CD4-positive, alpha-beta T cell (primary cell): ENCODE measurements around the gene ARL2BP. TPM values are rescaled to one million over a fixed set of nuclear protein-coding genes. Genes with fewer than 3 reads are reported as not detected.
A peak's percentile ranks its signal among the peaks of the same experiment; 100 is the strongest.

Experiments
- ATAC-seq: fragments of 200-7000 bp; cut with Tn5 transposase; one replicate; pipeline ENCODE4 v1.10.0; 2022; ENCODE audit warnings: mild to moderate bottlenecking; ENCODE audit not compliant: poor library complexity
- CTCF ChIA-PET: fragments of 350-600 bp; sonication (Branson Sonifier 250); formaldehyde crosslinking; loops from one replicate; lab custom pipeline; 2021; ENCODE audit warnings: antibody characterized with exemption, inconsistent platforms; lab: Charles Lee
- POLR2A ChIA-PET: fragments of 350-600 bp; sonication (Branson Sonifier 250); formaldehyde crosslinking; loops from one replicate; lab custom pipeline; 2021; ENCODE audit warnings: antibody characterized with exemption, inconsistent platforms; lab: Charles Lee
- DNase-seq, 14 experiments: peaks; one replicate each; pipeline ENCODE4 v3.0.0-alpha.2; 2013 to 2020; ENCODE audit warnings: mixed read lengths in 2 of 14
- H3K27ac ChIP-seq, 2 donors: one replicate each; pipeline versions ENCODE4 v1.5.1 to v1.7.0; 2013; ENCODE audit warnings: low read length in 2 of 2, low read depth in 1 of 2, mild to moderate bottlenecking in 1 of 2
- H3K27me3 ChIP-seq, 2 experiments: 1 replicate in 1 of 2; 2 replicates in 1 of 2; pipeline versions ENCODE4 v1.6.1 to v1.7.0; 2013; ENCODE audit warnings: low read length in 2 of 2, control low read depth in 1 of 2, mild to moderate bottlenecking in 1 of 2, moderate library complexity in 1 of 2; ENCODE audit not compliant: insufficient read depth in 2 of 2, control insufficient read depth in 1 of 2
- H3K36me3 ChIP-seq: one replicate; pipeline ENCODE4 v1.6.1; 2013; ENCODE audit warnings: low read length, control low read depth; ENCODE audit not compliant: insufficient read depth
- H3K4me1 ChIP-seq: one replicate; pipeline ENCODE4 v1.6.1; 2013; ENCODE audit warnings: low read length, control low read depth; ENCODE audit not compliant: insufficient read depth
- H3K4me3 ChIP-seq: one replicate; pipeline ENCODE4 v1.5.1; 2013; ENCODE audit warnings: mild to moderate bottlenecking, low read length, moderate library complexity
- H3K9me3 ChIP-seq, 2 experiments: 1 replicate in 1 of 2; 2 replicates in 1 of 2; pipeline versions ENCODE4 v1.6.1 to v1.7.0; 2013; ENCODE audit warnings: low read length in 2 of 2, mild to moderate bottlenecking in 2 of 2, control low read depth in 1 of 2, moderate library complexity in 1 of 2; ENCODE audit not compliant: control insufficient read depth in 1 of 2, insufficient read depth in 1 of 2
- H3K27ac Mint-ChIP-seq: one replicate; pipeline ENCODE4 v1.8.0; 2020; ENCODE audit warnings: mixed read lengths
- H3K27me3 Mint-ChIP-seq: one replicate; pipeline ENCODE4 v1.8.0; 2021; ENCODE audit warnings: mixed read lengths
- H3K36me3 Mint-ChIP-seq: one replicate; pipeline ENCODE4 v1.8.0; 2021; ENCODE audit warnings: low read depth, mixed read lengths
- H3K4me1 Mint-ChIP-seq: one replicate; pipeline ENCODE4 v1.8.0; 2021; ENCODE audit warnings: low read depth, mixed read lengths
- H3K4me3 Mint-ChIP-seq: one replicate; pipeline ENCODE4 v1.8.0; 2020; ENCODE audit warnings: mild to moderate bottlenecking, mixed read lengths
- H3K9me3 Mint-ChIP-seq: one replicate; pipeline ENCODE4 v1.8.0; 2020; ENCODE audit warnings: mixed read lengths
- intact Hi-C, 2 experiments: fragments of 100-400 bp; cut with DNase I in 1 of 2; cut with micrococcal nuclease in 1 of 2; formaldehyde crosslinking; loops; one replicate each; pipeline versions ENCODE4 v1.15.1 to v1.9.0; 2023 to 2025; cut with DNase I, micrococcal nuclease
- total RNA-seq, 174 experiments: library from RNA in 2 of 174; stranded (reverse) in 2 of 174; gene quantifications; one replicate each; pipeline ENCODE4 v1.2.3 and lab custom pipeline; 2021 to 2026
- TF ChIP-seq, protein P1 (sequence below): fragments of 200-600 bp; IDR thresholded peaks from one replicate; pipeline ENCODE4 v1.8.0; 2022; ENCODE audit warnings: antibody characterized with exemption, mild to moderate bottlenecking

ARL2BP gene
- total RNA-seq, 2 experiments from 2014 or later = 32.4 to 35.6 TPM

GRCh38 chr16:57262841-57263540 is 17.9 kb downstream of the ARL2BP start:
- intact Hi-C loops = loop anchor here (2.0 to 10.0 kb wide), 2 partner anchors 36 to 528 kb away; partner anchors contain the start of gene NUP93 (in 1 of the 2)
- no peak overlapping the region for H3K4me3 Mint-ChIP-seq
- Histone ChIP-seq H3K4me1 (peaks cover 54% of the 10 kb centered on the region), H3K9me3 (no peaks in the 10 kb centered on the region), H3K27ac (no peak overlapping the region), H3K36me3 (no peaks in the 10 kb centered on the region), H3K4me3 (no peak overlapping the region), H3K27me3 (no peaks in the 10 kb centered on the region)
- peak overlapping the region; percentile 90 for H3K27ac Mint-ChIP-seq
- ATAC-seq = no peak
- CTCF ChIA-PET = no interaction called here
- H3K27me3 Mint-ChIP-seq = no peaks in the 10 kb centered on the region
- peak in 1 of 14 experiments; percentile 0 for DNase-seq
- peaks cover 5% of the 10 kb centered on the region for H3K36me3 Mint-ChIP-seq
- H3K9me3 Mint-ChIP-seq = no peaks in the 10 kb centered on the region
- POLR2A ChIA-PET = no interaction called here
- peaks cover 47% of the 10 kb centered on the region for H3K4me1 Mint-ChIP-seq
- TF ChIP-seq, protein P1, sequence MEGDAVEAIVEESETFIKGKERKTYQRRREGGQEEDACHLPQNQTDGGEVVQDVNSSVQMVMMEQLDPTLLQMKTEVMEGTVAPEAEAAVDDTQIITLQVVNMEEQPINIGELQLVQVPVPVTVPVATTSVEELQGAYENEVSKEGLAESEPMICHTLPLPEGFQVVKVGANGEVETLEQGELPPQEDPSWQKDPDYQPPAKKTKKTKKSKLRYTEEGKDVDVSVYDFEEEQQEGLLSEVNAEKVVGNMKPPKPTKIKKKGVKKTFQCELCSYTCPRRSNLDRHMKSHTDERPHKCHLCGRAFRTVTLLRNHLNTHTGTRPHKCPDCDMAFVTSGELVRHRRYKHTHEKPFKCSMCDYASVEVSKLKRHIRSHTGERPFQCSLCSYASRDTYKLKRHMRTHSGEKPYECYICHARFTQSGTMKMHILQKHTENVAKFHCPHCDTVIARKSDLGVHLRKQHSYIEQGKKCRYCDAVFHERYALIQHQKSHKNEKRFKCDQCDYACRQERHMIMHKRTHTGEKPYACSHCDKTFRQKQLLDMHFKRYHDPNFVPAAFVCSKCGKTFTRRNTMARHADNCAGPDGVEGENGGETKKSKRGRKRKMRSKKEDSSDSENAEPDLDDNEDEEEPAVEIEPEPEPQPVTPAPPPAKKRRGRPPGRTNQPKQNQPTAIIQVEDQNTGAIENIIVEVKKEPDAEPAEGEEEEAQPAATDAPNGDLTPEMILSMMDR = no peak

DNA sequence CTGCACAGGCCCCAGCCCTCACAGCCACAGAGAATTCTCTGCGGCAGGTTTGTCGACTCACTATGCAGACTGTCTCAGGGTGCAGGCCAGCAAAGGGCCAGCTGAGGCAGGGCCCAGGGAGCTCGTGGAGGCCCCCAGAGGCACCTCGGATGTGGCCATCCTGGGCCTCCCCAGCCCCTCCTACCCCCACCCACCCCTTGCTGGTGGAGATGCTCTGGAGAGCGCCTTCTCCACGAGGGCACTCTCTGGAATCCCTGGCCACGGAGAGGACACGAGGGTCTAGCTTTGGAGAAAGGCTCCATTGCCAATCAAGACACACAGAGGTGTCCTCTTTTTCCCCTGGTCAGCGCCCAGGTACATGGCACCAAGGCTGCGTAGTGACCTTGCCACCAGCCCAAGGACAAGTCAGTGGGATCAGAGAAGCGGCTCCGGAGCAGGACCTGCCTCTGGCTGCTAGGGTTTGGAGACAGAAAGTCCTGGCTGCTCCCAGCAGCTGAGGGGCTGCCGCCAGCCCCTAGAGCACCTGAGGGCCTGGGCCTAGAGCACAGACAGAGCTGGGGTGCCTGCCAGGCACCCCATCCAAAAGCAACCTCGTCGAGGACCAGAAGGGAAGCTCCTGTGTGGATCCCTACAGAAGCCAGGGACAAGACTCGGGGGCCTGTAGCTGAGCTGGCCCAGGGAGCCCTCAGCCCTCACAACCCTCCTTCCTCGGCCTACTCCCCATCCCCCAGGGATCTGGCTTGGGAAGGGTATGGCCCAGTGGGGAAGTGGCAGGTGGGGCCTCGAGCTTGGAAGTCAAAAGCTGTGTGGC is 18.7 kb downstream of the ARL2BP start:
- Mint-ChIP-seq H3K36me3 (peaks cover 5% of the 10 kb centered on the region), H3K9me3 (no peaks in the 10 kb centered on the region), H3K27me3 (no peaks in the 10 kb centered on the region), H3K4me1 (peaks cover 55% of the 10 kb centered on the region), H3K27ac (peak overlapping the region; percentile 97), H3K4me3 (no peak overlapping the region)
- no peaks in the 10 kb centered on the region for H3K9me3 ChIP-seq
- TF ChIP-seq, protein P1 = no peak
- DNase-seq (peak in 1 of 14 experiments; percentile 1), ATAC-seq (no peak)
- intact Hi-C loops = loop anchor here (2.0 to 10.0 kb wide), 2 partner anchors 35 to 529 kb away; partner anchors contain the start of gene NUP93 (in 1 of the 2)
- no peaks in the 10 kb centered on the region for H3K27me3 ChIP-seq
- H3K27ac ChIP-seq = no peak overlapping the region
- no peak overlapping the region for H3K4me3 ChIP-seq
- peaks cover 62% of the 10 kb centered on the region for H3K4me1 ChIP-seq
- ChIA-PET CTCF (no interaction called here), POLR2A (interaction anchor here (0.6 kb wide), 1 partner anchor 188 kb away, joined by 3 read pairs; no protein-coding TSS in a partner anchor)
- H3K36me3 ChIP-seq = no peaks in the 10 kb centered on the region

GRCh38 chr16:57264381-57264780 is 19.3 kb downstream of the ARL2BP start:
- H3K4me3 Mint-ChIP-seq = no peak overlapping the region
- ChIA-PET POLR2A (interaction anchor here (0.6 to 1.2 kb wide), 2 partner anchors 18 to 187 kb away, joined by 3 to 4 read pairs; no protein-coding TSS in a partner anchor), CTCF (no interaction called here)
- no peaks in the 10 kb centered on the region for H3K9me3 Mint-ChIP-seq
- peaks cover 66% of the 10 kb centered on the region for H3K4me1 ChIP-seq
- H3K27me3 Mint-ChIP-seq = no peaks in the 10 kb centered on the region
- DNase-seq = peak in 2 of 14 experiments; percentile 2 to 19
- no peak overlapping the region for H3K4me3 ChIP-seq
- ATAC-seq = no peak
- TF ChIP-seq, protein P1 = no peak
- H3K27ac Mint-ChIP-seq = peak overlapping the region; percentile 97
- no peak overlapping the region for H3K27ac ChIP-seq
- H3K4me1 Mint-ChIP-seq = peaks cover 61% of the 10 kb centered on the region
- H3K9me3 ChIP-seq = no peaks in the 10 kb centered on the region
- peaks cover 5% of the 10 kb centered on the region for H3K36me3 Mint-ChIP-seq
- no peaks in the 10 kb centered on the region for H3K36me3 ChIP-seq
- intact Hi-C loops = loop anchor here in 1 of 2 experiments (10.0 kb wide), 1 partner anchor 530 kb away; the partner anchor contains the start of gene NUP93
- no peaks in the 10 kb centered on the region for H3K27me3 ChIP-seq
